ENCODE data around the gene SPNS1. TPM values are rescaled to one million over a fixed set of nuclear protein-coding genes. Genes with fewer than 3 reads are reported as not detected.

The SPNS1 gene
- total RNA-seq, 1 donor, result 33.2 TPM

GRCh38 chr16:28984091-28984490 is 9.5 kb downstream of the SPNS1 start:
- no peak overlapping the region for H3K4me3 ChIP-seq (ENCODE audit: low read depth, low read length)
- TF ChIP-seq, protein P1, sequence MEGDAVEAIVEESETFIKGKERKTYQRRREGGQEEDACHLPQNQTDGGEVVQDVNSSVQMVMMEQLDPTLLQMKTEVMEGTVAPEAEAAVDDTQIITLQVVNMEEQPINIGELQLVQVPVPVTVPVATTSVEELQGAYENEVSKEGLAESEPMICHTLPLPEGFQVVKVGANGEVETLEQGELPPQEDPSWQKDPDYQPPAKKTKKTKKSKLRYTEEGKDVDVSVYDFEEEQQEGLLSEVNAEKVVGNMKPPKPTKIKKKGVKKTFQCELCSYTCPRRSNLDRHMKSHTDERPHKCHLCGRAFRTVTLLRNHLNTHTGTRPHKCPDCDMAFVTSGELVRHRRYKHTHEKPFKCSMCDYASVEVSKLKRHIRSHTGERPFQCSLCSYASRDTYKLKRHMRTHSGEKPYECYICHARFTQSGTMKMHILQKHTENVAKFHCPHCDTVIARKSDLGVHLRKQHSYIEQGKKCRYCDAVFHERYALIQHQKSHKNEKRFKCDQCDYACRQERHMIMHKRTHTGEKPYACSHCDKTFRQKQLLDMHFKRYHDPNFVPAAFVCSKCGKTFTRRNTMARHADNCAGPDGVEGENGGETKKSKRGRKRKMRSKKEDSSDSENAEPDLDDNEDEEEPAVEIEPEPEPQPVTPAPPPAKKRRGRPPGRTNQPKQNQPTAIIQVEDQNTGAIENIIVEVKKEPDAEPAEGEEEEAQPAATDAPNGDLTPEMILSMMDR (IDR thresholded peaks at IDR 0.05; ENCODE audit: insufficient read depth, low read depth, low read length), result no peak
- no peak for DNase-seq (ENCODE audit: low read depth)

GRCh38 chr16:28984619-28985135 is 10.1 kb downstream of the SPNS1 start, which contains the start of gene LAT:
Gene LAT, plus strand, starts transcription at chr16:28985052. Its CDS starts 366 bp downstream, at chr16:28985418.
- DNase-seq (ENCODE audit: low read depth), result no peak
- TF ChIP-seq, protein P1 (IDR thresholded peaks at IDR 0.05; ENCODE audit: insufficient read depth, low read depth, low read length), result no peak
- H3K4me3 ChIP-seq (ENCODE audit: low read depth, low read length), result no peak within 1 kb of the TSS

DNA sequence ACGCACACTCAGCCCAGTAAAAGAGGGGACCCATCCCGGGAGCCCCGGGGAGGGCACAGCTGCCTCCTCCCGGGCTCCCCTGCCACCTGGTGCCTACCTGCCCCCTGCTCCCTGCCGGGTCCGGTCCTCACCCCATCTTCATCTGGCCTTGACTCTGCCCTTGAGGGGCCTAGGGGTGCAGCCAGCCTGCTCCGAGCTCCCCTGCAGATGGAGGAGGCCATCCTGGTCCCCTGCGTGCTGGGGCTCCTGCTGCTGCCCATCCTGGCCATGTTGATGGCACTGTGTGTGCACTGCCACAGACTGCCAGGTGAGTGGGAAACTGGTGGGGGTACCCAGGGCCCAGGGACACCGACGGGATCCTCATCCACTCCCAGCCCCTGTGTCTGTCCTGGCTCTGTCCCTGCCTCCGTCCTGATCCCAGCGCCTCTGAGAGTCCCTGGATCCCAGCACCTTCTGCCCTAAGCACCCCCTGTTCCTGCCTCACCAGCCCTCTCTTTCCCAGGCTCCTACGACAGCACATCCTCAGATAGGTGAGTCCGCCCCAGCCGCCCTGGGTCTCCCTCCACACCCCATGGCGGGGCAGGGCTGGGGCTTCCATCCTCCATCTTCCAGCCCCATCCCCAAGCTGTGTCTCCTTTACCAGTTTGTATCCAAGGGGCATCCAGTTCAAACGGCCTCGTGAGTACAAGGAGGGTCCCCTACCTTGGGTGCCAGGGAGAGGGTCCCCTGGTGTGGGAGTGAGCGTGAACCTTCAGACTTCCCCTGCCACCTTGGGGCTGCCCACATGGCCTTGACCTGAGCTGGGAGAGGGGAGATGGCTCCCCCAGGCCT is 10.8 kb downstream of the SPNS1 start:
- TF ChIP-seq, protein P1 (IDR thresholded peaks at IDR 0.05; ENCODE audit: insufficient read depth, low read depth, low read length), result no peak
- no peak overlapping the region for H3K4me3 ChIP-seq (ENCODE audit: low read depth, low read length)
- DNase-seq (ENCODE audit: low read depth), result no peak

DNA sequence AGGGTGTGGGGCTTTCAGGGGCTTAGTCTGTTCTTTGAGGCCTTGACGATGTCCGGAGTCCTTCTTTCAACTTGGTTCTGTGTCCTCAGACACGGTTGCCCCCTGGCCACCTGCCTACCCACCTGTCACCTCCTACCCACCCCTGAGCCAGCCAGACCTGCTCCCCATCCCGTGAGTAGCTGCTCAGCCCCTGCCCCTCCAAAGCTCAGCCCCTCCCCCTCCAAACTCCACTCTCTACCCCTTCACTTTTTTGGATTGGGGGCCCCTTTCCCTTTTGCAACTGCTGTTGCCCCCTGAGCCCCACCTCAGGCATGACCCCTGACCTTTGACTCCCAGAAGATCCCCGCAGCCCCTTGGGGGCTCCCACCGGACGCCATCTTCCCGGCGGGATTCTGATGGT is 11.5 kb downstream of the SPNS1 start:
- no peak overlapping the region for H3K4me3 ChIP-seq (ENCODE audit: low read depth, low read length)
- DNase-seq (ENCODE audit: low read depth), result no peak
- TF ChIP-seq, protein P1 (IDR thresholded peaks at IDR 0.05; ENCODE audit: insufficient read depth, low read depth, low read length), result no peak

DNA sequence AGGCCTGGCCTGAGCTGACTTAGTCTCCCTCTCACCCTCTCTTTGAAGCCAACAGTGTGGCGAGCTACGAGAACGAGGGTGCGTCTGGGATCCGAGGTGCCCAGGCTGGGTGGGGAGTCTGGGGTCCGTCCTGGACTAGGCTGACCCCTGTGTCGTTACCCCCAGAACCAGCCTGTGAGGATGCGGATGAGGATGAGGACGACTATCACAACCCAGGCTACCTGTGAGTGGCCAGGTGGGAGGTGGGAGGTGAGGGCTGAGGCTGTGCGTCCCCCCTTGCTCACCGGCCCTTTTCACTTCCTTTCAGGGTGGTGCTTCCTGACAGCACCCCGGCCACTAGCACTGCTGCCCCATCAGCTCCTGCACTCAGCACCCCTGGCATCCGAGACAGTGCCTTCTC is 11.9 kb downstream of the SPNS1 start:
- DNase-seq (ENCODE audit: low read depth), result no peak
- H3K4me3 ChIP-seq (ENCODE audit: low read depth, low read length), result no peak overlapping the region
- TF ChIP-seq, protein P1 (IDR thresholded peaks at IDR 0.05; ENCODE audit: insufficient read depth, low read depth, low read length), result no peak

GRCh38 chr16:28987170-28987853 is 12.7 kb downstream of the SPNS1 start:
- DNase-seq (ENCODE audit: low read depth), result no peak
- TF ChIP-seq, protein P1 (IDR thresholded peaks at IDR 0.05; ENCODE audit: insufficient read depth, low read depth, low read length), result no peak
- H3K4me3 ChIP-seq (ENCODE audit: low read depth, low read length), result no peak overlapping the region
